ENCODE results near the gene DCX.

- TF ChIP-seq CTCF (IDR thresholded peaks at IDR 0.05) (no peak), EZH2 (IDR thresholded peaks at IDR 0.05; ENCODE audit: borderline replicate concordance, insufficient read depth, low read depth, low read length, poor library complexity, severe bottlenecking) (no peak)
Measured at GRCh38 chrX:111254896-111255693, 156.9 kb downstream of the DCX start.

All from B cell (primary cell).